ENCODE measurements around the gene LHFPL5. TPM values are rescaled to one million over a fixed set of nuclear protein-coding genes. Genes with fewer than 3 reads are reported as not detected.

The LHFPL5 gene
- total RNA-seq, 2 donors from 2014 or later: not detected

- no peak overlapping the region for H3K27ac Mint-ChIP-seq
- no peaks in the 10 kb centered on the region for H3K36me3 Mint-ChIP-seq
- no peaks in the 10 kb centered on the region for H3K9me3 Mint-ChIP-seq
- peaks cover 0 to 8% of the 10 kb centered on the region in 2 donors for H3K4me1 Mint-ChIP-seq (ENCODE audit: low read depth in 2 of 2)
- DNase-seq (ENCODE audit: low spot score) (no peak), ATAC-seq (no peak)
- H3K27me3 Mint-ChIP-seq: peaks cover 0 to 6% of the 10 kb centered on the region in 2 donors
- no peak overlapping the region for H3K4me3 Mint-ChIP-seq
Measured at GRCh38 chr6:35801148-35801547, 4.0 kb upstream of the LHFPL5 start.

GRCh38 chr6:35808688-35809087, 3.5 kb downstream of the LHFPL5 start:
- DNase-seq (ENCODE audit: low spot score) (no peak), ATAC-seq (no peak)
- Mint-ChIP-seq H3K27ac (no peak overlapping the region), H3K27me3 (peaks cover 12 to 18% of the 10 kb centered on the region in 2 donors), H3K4me3 (no peak overlapping the region), H3K9me3 (no peaks in the 10 kb centered on the region), H3K36me3 (no peaks in the 10 kb centered on the region), H3K4me1 (ENCODE audit: low read depth in 2 of 2) (peaks cover 7 to 8% of the 10 kb centered on the region in 2 donors)

- ATAC-seq (no peak), DNase-seq (ENCODE audit: low spot score) (no peak)
- Mint-ChIP-seq H3K4me3 (no peak overlapping the region), H3K27me3 (peaks cover 12 to 16% of the 10 kb centered on the region in 2 donors), H3K27ac (no peak overlapping the region), H3K36me3 (no peaks in the 10 kb centered on the region), H3K4me1 (ENCODE audit: low read depth in 2 of 2) (peaks cover 6 to 7% of the 10 kb centered on the region in 2 donors), H3K9me3 (no peaks in the 10 kb centered on the region)
Measured at GRCh38 chr6:35809809-35810208, 4.7 kb downstream of the LHFPL5 start.

- H3K9me3 Mint-ChIP-seq: no peaks in the 10 kb centered on the region
- H3K27ac Mint-ChIP-seq: peak overlapping the region in 1 of 2 donors; percentile 87
- ATAC-seq: peak in 1 of 2 donors; percentile 71
- peaks cover 12% of the 10 kb centered on the region in 2 donors for H3K27me3 Mint-ChIP-seq
- DNase-seq (ENCODE audit: low spot score): no peak
- peaks cover 0 to 7% of the 10 kb centered on the region in 2 donors for H3K4me1 Mint-ChIP-seq (ENCODE audit: low read depth in 2 of 2)
- H3K36me3 Mint-ChIP-seq: no peaks in the 10 kb centered on the region
- peak overlapping the region; percentile 54 for H3K4me3 Mint-ChIP-seq
Measured at GRCh38 chr6:35810971-35811698, 6.0 kb downstream of the LHFPL5 start.

GRCh38 chr6:35811699-35811995, 6.5 kb downstream of the LHFPL5 start:
- DNase-seq (ENCODE audit: low spot score) (no peak), ATAC-seq (no peak)
- Mint-ChIP-seq H3K36me3 (no peaks in the 10 kb centered on the region), H3K9me3 (no peaks in the 10 kb centered on the region), H3K27me3 (peaks cover 12% of the 10 kb centered on the region in 2 donors), H3K4me1 (ENCODE audit: low read depth in 2 of 2) (peaks cover 0 to 7% of the 10 kb centered on the region in 2 donors), H3K27ac (peak overlapping the region in 1 of 2 donors; percentile 87), H3K4me3 (peak overlapping the region; percentile 54)

GRCh38 chr6:35817515-35817914, 12.4 kb downstream of the LHFPL5 start:
- H3K4me3 Mint-ChIP-seq: no peak overlapping the region
- no peak for ATAC-seq
- H3K9me3 Mint-ChIP-seq: no peaks in the 10 kb centered on the region

GRCh38 chr6:35823601-35824000, 18.4 kb downstream of the LHFPL5 start:
- no peak for DNase-seq (ENCODE audit: low spot score)
- Mint-ChIP-seq H3K4me1 (ENCODE audit: low read depth in 2 of 2) (no peaks in the 10 kb centered on the region), H3K9me3 (no peaks in the 10 kb centered on the region), H3K27ac (no peak overlapping the region), H3K36me3 (no peaks in the 10 kb centered on the region), H3K27me3 (peaks cover 0 to 3% of the 10 kb centered on the region in 2 donors), H3K4me3 (no peak overlapping the region)
- ATAC-seq: no peak

More at GRCh38 chr6:35817515-35817914, 12.4 kb downstream of the LHFPL5 start:
- no peak for DNase-seq (ENCODE audit: low spot score)
- Mint-ChIP-seq H3K4me1 (ENCODE audit: low read depth in 2 of 2) (no peaks in the 10 kb centered on the region), H3K27ac (no peak overlapping the region), H3K27me3 (peaks cover 0 to 6% of the 10 kb centered on the region in 2 donors), H3K36me3 (no peaks in the 10 kb centered on the region)

GRCh38 chr6:35824552-35825192, 19.5 kb downstream of the LHFPL5 start:
- no peak for DNase-seq (ENCODE audit: low spot score)
- no peak overlapping the region for H3K4me3 Mint-ChIP-seq
- no peak for ATAC-seq
- no peaks in the 10 kb centered on the region for H3K36me3 Mint-ChIP-seq
- no peaks in the 10 kb centered on the region for H3K27me3 Mint-ChIP-seq
- H3K9me3 Mint-ChIP-seq: no peaks in the 10 kb centered on the region
- H3K27ac Mint-ChIP-seq: no peak overlapping the region
- H3K4me1 Mint-ChIP-seq (ENCODE audit: low read depth in 2 of 2): no peaks in the 10 kb centered on the region

GRCh38 chr6:35829306-35829705, 24.2 kb downstream of the LHFPL5 start:
- H3K36me3 Mint-ChIP-seq: peaks cover 8% of the 10 kb centered on the region
- no peak for DNase-seq (ENCODE audit: low spot score)
- no peaks in the 10 kb centered on the region for H3K4me1 Mint-ChIP-seq (ENCODE audit: low read depth in 2 of 2)
- no peak for ATAC-seq
- no peak overlapping the region for H3K4me3 Mint-ChIP-seq
- no peaks in the 10 kb centered on the region for H3K9me3 Mint-ChIP-seq
- no peaks in the 10 kb centered on the region for H3K27me3 Mint-ChIP-seq
- H3K27ac Mint-ChIP-seq: no peak overlapping the region

- no peak for DNase-seq (ENCODE audit: low spot score)
- no peak overlapping the region for H3K27ac Mint-ChIP-seq
- H3K36me3 Mint-ChIP-seq: peaks cover 15% of the 10 kb centered on the region
- H3K4me1 Mint-ChIP-seq (ENCODE audit: low read depth in 2 of 2): no peaks in the 10 kb centered on the region
- no peak overlapping the region for H3K4me3 Mint-ChIP-seq
- H3K9me3 Mint-ChIP-seq: no peaks in the 10 kb centered on the region
- H3K27me3 Mint-ChIP-seq: no peaks in the 10 kb centered on the region
- no peak for ATAC-seq
Measured at GRCh38 chr6:35831257-35832007, 26.3 kb downstream of the LHFPL5 start.

GRCh38 chr6:35833536-35833935, 28.4 kb downstream of the LHFPL5 start:
- ATAC-seq: peak in 1 of 2 donors; percentile 48
- no peak overlapping the region for H3K4me3 Mint-ChIP-seq

GRCh38 chr6:35839019-35839418, 33.9 kb downstream of the LHFPL5 start:
- Mint-ChIP-seq H3K4me3 (no peak overlapping the region), H3K4me1 (ENCODE audit: low read depth in 2 of 2) (no peaks in the 10 kb centered on the region), H3K9me3 (no peaks in the 10 kb centered on the region), H3K36me3 (peaks cover 17% of the 10 kb centered on the region), H3K27me3 (no peaks in the 10 kb centered on the region), H3K27ac (no peak overlapping the region)
- DNase-seq (ENCODE audit: low spot score) (no peak), ATAC-seq (no peak)

More at GRCh38 chr6:35833536-35833935, 28.4 kb downstream of the LHFPL5 start:
- DNase-seq (ENCODE audit: low spot score): no peak
- Mint-ChIP-seq H3K36me3 (peaks cover 22% of the 10 kb centered on the region), H3K4me1 (ENCODE audit: low read depth in 2 of 2) (no peaks in the 10 kb centered on the region), H3K27me3 (no peaks in the 10 kb centered on the region), H3K9me3 (no peaks in the 10 kb centered on the region), H3K27ac (peak overlapping the region in 1 of 2 donors; percentile 43)

GRCh38 chr6:35842381-35842780, 37.2 kb downstream of the LHFPL5 start:
- H3K9me3 Mint-ChIP-seq: no peaks in the 10 kb centered on the region
- no peak overlapping the region for H3K27ac Mint-ChIP-seq
- no peak overlapping the region for H3K4me3 Mint-ChIP-seq
- DNase-seq (ENCODE audit: low spot score) (no peak), ATAC-seq (no peak)
- H3K36me3 Mint-ChIP-seq: peaks cover 16% of the 10 kb centered on the region
- no peaks in the 10 kb centered on the region for H3K4me1 Mint-ChIP-seq (ENCODE audit: low read depth in 2 of 2)
- no peaks in the 10 kb centered on the region for H3K27me3 Mint-ChIP-seq

- Mint-ChIP-seq H3K4me3 (no peak overlapping the region), H3K27me3 (no peaks in the 10 kb centered on the region), H3K9me3 (no peaks in the 10 kb centered on the region), H3K4me1 (ENCODE audit: low read depth in 2 of 2) (no peaks in the 10 kb centered on the region), H3K27ac (no peak overlapping the region), H3K36me3 (peaks cover 20% of the 10 kb centered on the region)
- DNase-seq (ENCODE audit: low spot score) (no peak), ATAC-seq (no peak)
Measured at GRCh38 chr6:35844290-35844689, 39.1 kb downstream of the LHFPL5 start.
